ENCODE measurements around the gene SOX13.

SOX13 gene

DNA sequence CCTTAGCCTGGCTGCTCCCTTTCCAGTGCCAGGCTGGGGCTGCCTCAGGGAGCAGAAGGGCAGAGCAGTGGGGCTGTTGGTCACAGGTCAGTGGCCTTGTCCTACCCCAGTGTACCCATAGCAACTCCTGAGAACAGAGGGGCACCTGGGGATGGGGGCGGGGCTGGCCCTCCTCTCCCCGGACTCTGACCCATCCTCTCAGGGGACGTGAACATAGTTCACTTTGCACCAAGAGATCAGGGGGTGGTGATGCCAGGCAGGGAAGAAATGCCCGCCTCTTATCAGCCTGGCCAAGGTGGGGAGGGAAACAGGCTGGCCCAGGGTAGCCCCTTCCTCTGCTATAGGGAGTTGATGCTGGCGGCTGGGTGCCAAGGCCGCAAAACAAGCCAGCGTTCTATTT lies 74.0 kb downstream of the SOX13 start:
- Histone ChIP-seq H4K20me1 (peaks cover 0 to 10% (median 0%) of the 10 kb centered on the region in 11 experiments; a peak in 2 of 22 replicates), H3K27me3 (peaks cover 0 to 16% (median 6%) of the 10 kb centered on the region in 11 experiments; a peak in 13 of 22 replicates), H3K4me1 (peaks cover 0 to 11% (median 6%) of the 10 kb centered on the region in 10 experiments; a peak in 11 of 20 replicates), H3K4me3 (no peak overlapping the region), H3K27ac (no peak overlapping the region), H3K9ac (no peak overlapping the region), H3K36me3 (peaks cover 0 to 7% (median 0%) of the 10 kb centered on the region in 11 experiments; a peak in 1 of 22 replicates), H3K9me3 (replicated peaks in 1 of 11) (no peaks in the 10 kb centered on the region), H3K4me2 (no peak overlapping the region)
- no peak for TF ChIP-seq Cebpa-rat (IDR thresholded peaks at IDR 0.05)

DNA sequence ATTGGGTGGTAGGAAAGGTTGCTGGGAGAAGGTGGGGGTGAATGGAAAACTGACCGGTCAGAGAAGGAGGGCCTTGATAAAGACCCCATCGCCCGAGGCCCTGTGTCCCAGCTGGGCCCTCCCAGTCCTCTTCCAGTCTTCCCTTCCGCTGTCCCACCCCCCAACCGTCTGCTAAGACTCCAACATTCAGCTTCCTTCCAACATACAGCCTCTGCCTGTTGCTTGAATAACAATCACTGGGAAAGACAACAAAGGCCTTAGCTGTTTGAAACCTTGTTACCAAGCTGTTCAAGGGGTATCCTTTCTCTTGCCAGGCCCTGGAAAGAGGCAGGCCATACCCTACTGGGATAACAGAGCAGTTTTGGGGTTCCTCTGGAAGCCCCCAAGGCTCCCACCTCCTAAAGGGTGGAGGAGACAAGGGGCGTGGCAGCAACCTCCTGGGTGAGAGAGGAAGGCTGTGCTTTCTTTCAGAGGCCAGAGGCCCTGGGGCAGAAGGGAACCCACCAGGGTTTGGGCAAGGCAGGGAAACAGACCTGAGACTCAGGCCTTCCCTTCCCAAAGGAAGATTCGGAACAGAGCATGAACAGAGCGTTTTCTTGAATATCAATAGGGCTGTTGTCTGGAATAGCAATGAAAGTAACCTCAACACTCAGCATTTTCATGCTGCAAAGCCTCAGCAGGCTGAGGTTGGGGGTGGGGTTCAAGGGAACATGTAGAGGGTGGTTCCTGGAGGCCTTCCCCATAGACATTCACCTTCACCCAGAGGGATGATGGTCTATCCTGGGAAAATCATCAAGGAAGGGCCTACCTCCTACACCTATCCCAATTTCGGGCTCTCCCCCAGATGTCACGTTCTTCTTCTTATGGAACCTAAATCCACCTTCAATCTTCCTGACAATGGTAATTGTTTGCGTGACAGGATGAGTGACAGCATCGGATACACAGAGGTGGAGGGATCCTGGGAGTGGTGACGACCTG lies 74.8 kb downstream of the SOX13 start:
- Histone ChIP-seq H3K27me3 (peaks cover 0 to 21% (median 6%) of the 10 kb centered on the region in 11 experiments; a peak in 13 of 22 replicates), H3K4me3 (no peak overlapping the region), H4K20me1 (peaks cover 0 to 10% (median 0%) of the 10 kb centered on the region in 11 experiments; a peak in 2 of 22 replicates), H3K4me1 (peaks cover 6 to 16% (median 12%) of the 10 kb centered on the region in 10 experiments; a peak in 18 of 20 replicates), H3K4me2 (no peak overlapping the region), H3K9ac (no peak overlapping the region), H3K9me3 (replicated peaks in 1 of 11) (no peaks in the 10 kb centered on the region), H3K27ac (no peak overlapping the region), H3K36me3 (peaks cover 0 to 7% (median 0%) of the 10 kb centered on the region in 11 experiments; a peak in 1 of 22 replicates)
- no peak for TF ChIP-seq Cebpa-rat (IDR thresholded peaks at IDR 0.05)

DNA sequence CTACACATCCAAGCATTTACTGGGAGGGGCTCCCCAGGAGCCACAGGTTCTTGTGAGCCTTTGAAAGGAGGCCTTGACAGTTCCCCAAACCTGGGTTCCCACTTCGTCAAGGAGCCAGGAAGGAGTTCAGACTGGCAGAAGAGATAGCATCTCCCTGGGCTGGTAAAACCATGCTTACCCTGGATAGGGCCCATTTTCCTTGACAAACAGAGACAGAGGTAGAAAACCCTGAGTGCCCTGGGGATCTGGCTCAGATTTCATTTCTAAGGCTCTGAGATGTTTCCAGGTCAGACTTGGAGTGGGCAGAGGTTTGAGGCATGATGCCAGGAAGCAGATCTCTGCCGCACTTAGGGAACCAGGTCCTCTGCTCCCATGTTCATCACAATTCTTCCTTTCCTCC lies 76.2 kb downstream of the SOX13 start:
- Histone ChIP-seq H3K9ac (no peak overlapping the region), H3K27ac (no peak overlapping the region), H4K20me1 (peaks cover 0 to 10% (median 0%) of the 10 kb centered on the region in 11 experiments; a peak in 2 of 22 replicates), H3K4me3 (no peak overlapping the region), H3K9me3 (replicated peaks in 1 of 11) (no peaks in the 10 kb centered on the region), H3K4me1 (peaks cover 7 to 18% (median 15%) of the 10 kb centered on the region in 10 experiments; a peak in 18 of 20 replicates), H3K4me2 (no peak overlapping the region), H3K27me3 (peaks cover 0 to 21% (median 6%) of the 10 kb centered on the region in 11 experiments; a peak in 13 of 22 replicates), H3K36me3 (peaks cover 0 to 7% (median 0%) of the 10 kb centered on the region in 11 experiments; a peak in 1 of 22 replicates)
- no peak for TF ChIP-seq Cebpa-rat (IDR thresholded peaks at IDR 0.05)

DNA sequence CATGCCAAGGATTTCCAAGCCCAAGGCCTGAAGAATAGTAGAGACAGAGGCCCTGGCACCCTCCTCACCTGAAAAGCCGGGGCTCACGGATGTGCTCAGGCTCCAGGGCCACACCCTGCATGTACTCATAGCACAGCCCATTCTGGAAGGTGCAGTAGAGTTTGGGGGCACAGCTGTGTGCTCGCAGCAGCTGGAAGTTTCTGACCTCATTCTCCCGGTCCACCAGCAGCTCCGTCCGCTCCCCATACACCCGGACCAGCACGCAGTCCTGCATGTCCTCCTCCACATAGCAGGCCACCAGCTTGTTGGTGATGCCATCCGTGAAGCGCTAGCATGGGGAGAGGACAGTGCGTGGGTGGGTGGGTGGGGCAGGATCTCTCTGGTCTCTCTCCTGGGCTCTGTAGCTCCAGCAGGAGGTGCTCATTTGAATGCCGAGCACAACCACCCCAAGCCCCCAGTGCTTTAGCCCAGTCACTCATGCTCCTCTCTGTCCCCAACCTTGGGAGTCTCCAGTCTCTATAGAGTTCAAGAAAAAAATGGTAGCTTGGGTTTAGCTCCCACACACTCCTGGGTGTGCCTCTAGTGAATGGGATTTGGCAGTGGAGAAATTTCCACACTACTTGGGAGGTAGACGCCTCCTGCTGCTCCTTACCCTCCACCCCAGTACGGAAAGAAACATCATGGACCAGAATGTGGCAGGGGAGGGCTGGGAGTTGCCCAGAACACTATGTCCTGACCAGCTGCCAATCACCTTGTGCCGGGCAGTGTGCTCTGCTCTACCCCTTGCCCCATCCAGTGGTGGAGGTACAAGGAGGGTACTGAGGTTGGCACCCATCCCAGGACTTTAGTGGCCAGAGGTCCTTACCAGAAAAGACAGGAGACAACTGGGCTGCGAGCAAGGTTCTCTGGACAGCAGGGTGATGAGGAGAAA lies 77.0 kb downstream of the SOX13 start:
- H3K9me3 ChIP-seq (replicated peaks in 1 of 11), result no peaks in the 10 kb centered on the region
- H3K4me1 ChIP-seq, result peaks cover 7 to 18% (median 15%) of the 10 kb centered on the region in 10 experiments; a peak in 18 of 20 replicates
- H3K4me3 ChIP-seq, result no peak overlapping the region
- H3K27ac ChIP-seq, result no peak overlapping the region
- peaks cover 0 to 10% (median 0%) of the 10 kb centered on the region in 11 experiments; a peak in 2 of 22 replicates for H4K20me1 ChIP-seq
- H3K4me2 ChIP-seq, result peak overlapping the region in 2 of 11 experiments; percentile 7 to 97; a peak in 2 of 22 replicates
- TF ChIP-seq Cebpa-rat (IDR thresholded peaks at IDR 0.05), result no peak
- no peak overlapping the region for H3K9ac ChIP-seq
- H3K27me3 ChIP-seq, result peaks cover 0 to 21% (median 6%) of the 10 kb centered on the region in 11 experiments; a peak in 13 of 22 replicates
- peaks cover 0 to 7% (median 0%) of the 10 kb centered on the region in 11 experiments; a peak in 1 of 22 replicates for H3K36me3 ChIP-seq

DNA sequence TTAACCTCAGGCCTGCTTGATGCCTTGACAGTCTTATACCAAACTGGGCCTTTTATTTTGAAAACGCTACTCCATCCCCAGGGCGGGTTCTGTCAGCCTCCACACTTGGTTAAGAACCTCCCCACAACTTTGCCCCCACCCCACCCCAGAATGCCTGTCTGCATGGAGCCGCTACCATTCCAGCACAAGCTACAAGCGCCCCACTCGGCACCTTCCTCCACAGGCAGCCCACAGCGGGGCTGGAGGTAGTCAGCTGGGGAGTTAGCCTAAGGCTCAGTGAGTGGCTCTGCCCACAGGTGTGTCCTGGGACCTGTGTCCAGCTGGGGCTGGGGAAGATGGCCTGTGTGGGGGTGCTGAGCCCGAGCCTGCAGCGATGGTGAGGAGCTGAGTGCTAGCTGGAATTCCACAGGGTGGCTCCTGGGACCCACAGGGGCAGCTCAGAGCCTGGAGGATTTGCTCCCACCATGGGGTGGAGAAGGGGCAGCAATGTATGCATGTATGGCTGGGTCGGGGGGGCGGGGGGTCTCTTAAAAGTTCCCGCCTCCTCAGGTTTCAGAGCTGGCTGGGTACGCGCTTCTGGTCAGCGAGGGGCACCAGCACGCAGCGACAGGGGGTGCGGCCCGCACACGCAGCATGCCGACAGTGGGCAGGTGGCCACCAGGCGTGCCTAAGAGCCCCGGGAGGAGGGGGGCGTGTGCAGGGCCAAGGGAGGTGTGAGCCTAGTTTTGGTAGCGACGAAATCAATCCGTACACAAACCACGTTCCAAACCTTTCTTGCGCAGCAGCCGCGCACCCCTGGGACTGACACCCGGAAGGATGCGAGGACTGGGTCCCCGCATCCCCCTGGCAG lies 78.0 kb downstream of the SOX13 start:
- H4K20me1 ChIP-seq, result peaks cover 0 to 10% (median 0%) of the 10 kb centered on the region in 11 experiments; a peak in 2 of 22 replicates
- H3K4me2 ChIP-seq, result peak overlapping the region; percentile 89 to 99 (median 95)
- H3K36me3 ChIP-seq, result peaks cover 0 to 3% (median 0%) of the 10 kb centered on the region in 11 experiments; a peak in 1 of 22 replicates
- peak overlapping the region in 10 of 11 experiments; percentile 60 to 80 (median 66); a peak in 15 of 22 replicates for H3K27ac ChIP-seq
- peaks cover 0 to 21% (median 6%) of the 10 kb centered on the region in 11 experiments; a peak in 13 of 22 replicates for H3K27me3 ChIP-seq
- H3K9me3 ChIP-seq (replicated peaks in 1 of 11), result no peaks in the 10 kb centered on the region
- no peak for TF ChIP-seq Cebpa-rat (IDR thresholded peaks at IDR 0.05)
- peak overlapping the region; percentile 63 to 85 (median 76) for H3K4me3 ChIP-seq
- peak overlapping the region; percentile 71 to 85 (median 79) for H3K9ac ChIP-seq
- H3K4me1 ChIP-seq, result peaks cover 7 to 18% (median 15%) of the 10 kb centered on the region in 10 experiments; a peak in 18 of 20 replicates

DNA sequence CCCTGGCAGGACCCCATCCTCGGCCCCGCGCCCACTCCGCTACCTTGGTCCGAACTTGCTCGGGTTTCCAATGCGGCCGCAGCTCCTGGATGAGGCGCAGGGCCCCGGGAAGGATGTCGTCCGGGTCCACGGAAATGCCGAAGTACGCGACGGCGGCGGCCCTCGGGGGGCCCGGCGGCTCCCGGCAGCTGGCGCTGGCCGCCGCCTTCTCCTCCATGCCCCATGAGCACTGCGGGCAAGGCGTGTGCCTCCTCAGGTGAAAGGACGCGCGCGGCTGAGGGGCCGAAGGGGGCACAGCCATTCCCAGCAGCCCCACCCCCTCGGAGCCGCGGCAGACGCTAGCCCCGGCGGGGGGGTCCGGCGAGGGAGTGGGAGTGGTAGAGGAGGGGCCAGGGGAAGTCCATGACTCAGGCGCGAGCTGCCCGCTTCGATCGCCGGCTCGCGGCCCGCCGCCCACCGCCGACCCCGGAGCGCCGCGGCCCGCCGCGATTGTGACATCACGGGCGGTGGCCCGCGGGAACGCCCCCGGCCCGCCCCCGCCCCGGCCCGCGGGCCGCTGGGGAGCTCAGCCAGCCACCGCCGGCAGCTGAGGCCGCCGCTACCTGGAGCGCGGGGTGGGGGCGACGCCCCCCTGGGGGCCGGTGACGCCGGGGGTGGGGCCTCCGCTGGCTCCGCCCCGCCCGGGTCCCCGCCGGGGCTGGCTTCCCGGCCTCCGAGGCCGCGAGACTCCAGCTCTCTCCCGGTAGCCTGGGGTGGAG lies 78.8 kb downstream of the SOX13 start, which contains the start of gene ETNK2:
Gene ETNK2 (minus strand): TSS at position 493 of the 758 bp plus-strand sequence. CDS start 192 bp downstream, at position 301.
- peak in 1 of 11 experiments; percentile 36; a peak in 1 of 22 replicates for TF ChIP-seq Cebpa-rat (IDR thresholded peaks at IDR 0.05)

More for the DNA sequence above, 78.8 kb downstream of the SOX13 start, which contains the start of gene ETNK2:
- H3K27me3 ChIP-seq, result peaks cover 0 to 21% (median 6%) of the 10 kb centered on the region in 11 experiments; a peak in 13 of 22 replicates
- H4K20me1 ChIP-seq, result peaks cover 0 to 10% (median 0%) of the 10 kb centered on the region in 11 experiments; a peak in 2 of 22 replicates
- peak within 1 kb of the TSS; percentile 16 to 80 (median 65); a peak in 21 of 22 replicates for H3K27ac ChIP-seq
- no peaks in the 10 kb centered on the region for H3K9me3 ChIP-seq (replicated peaks in 1 of 11)
- peak within 1 kb of the TSS; percentile 89 to 99 (median 95) for H3K4me2 ChIP-seq
- H3K36me3 ChIP-seq, result no peaks in the 10 kb centered on the region
- peak within 1 kb of the TSS; percentile 63 to 85 (median 76) for H3K4me3 ChIP-seq
- peaks cover 10 to 18% (median 15%) of the 10 kb centered on the region in 10 experiments; a peak in 19 of 20 replicates for H3K4me1 ChIP-seq
- peak within 1 kb of the TSS; percentile 71 to 85 (median 79) for H3K9ac ChIP-seq

Measured in BLaER1 treated with 17β-estradiol and CSF1 and Interleukin-3, amounts not matched to agents 10 nM and 100 nM (cell line).